Measurements from ENCODE around the gene RAB11FIP3. TPM values are rescaled to one million over a fixed set of nuclear protein-coding genes. Genes with fewer than 3 reads are reported as not detected.

RAB11FIP3 gene
- total RNA-seq, 1 experiment from 2014 or later, result 12.8 TPM

DNA sequence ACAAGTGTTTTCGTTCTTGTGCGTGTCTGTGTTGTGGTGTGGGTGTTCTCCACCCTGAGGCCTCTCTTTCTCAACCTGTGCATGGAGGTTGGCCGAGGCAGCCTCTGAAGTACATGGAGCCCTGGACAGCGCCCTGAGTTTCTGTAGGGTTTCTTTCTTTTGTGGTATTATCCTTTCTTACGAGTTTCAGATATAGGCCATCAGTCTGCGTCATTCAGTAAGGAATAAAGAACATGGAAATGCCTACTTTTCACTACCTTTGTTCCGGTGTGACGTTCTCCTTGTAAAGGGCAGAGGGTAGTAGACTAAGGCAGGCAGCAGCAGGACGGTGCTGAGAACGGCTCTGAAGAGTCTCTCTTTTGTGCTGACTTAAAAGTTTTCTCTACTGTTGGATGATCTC is 18.6 kb downstream of the RAB11FIP3 start:
- RAD21 ChIA-PET (ENCODE audit: low non-redundant PET in 1 of 2, low total read pairs in 2 of 2, uncharacterized antibody in 2 of 2, unreplicated experiment in 2 of 2), result no interaction called here

DNA sequence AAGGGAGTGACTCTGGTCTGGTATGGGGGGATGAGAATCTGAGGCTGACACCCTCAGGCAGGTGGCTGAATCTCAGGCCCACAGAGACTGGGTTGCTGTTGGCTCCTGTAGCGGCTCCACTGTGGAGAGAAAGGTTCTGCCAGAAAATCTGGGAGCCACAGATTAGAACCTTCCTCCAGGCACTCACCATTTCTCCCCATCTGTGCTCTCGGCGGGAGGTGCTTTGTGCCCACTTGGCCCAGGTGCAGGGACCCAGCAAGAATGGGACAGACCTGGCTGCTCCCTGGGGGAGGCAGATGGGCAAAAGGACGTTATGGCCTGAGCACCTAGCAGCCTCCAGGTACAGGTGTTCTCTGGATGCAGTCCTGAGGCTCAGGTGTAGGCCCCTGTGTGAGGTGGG is 20.1 kb downstream of the RAB11FIP3 start:
- Histone ChIP-seq H3K4me3 (replicated peaks in 1 of 2; ENCODE audit: low read depth in 1 of 2, low read length in 2 of 2) (no peak overlapping the region), H3K4me2 (ENCODE audit: low read length) (no peak overlapping the region), H3K9ac (ENCODE audit: low read length) (no peak overlapping the region), H3K9me3 (ENCODE audit: control insufficient read depth in 1 of 2, insufficient read depth in 1 of 2, low read depth in 1 of 2, low read length in 2 of 2) (no peaks in the 10 kb centered on the region), H2AFZ (ENCODE audit: low read depth, low read length, poor library complexity, severe bottlenecking) (no peak overlapping the region), H3K27me3 (ENCODE audit: insufficient read depth, low read length) (no peaks in the 10 kb centered on the region), H3K27ac (ENCODE audit: low read depth, low read length) (no peak overlapping the region), H3K36me3 (ENCODE audit: control insufficient read depth in 1 of 2, insufficient read depth in 2 of 2, low read length in 2 of 2) (no peaks in the 10 kb centered on the region), H3K9me2 (ENCODE audit: insufficient read depth) (no peaks in the 10 kb centered on the region), H3K4me1 (ENCODE audit: control insufficient read depth in 1 of 2, insufficient read depth in 2 of 2, low read length in 2 of 2) (no peaks in the 10 kb centered on the region), H4K20me1 (ENCODE audit: insufficient read depth) (no peaks in the 10 kb centered on the region), H3K79me2 (ENCODE audit: insufficient read depth, low read length) (no peaks in the 10 kb centered on the region; the same call in 1 of the 2 replicates)
- CTCF ChIA-PET, result no interaction called here
- BruUV-seq (replicated peaks), result no TSS peak
- POLR2A ChIA-PET, result no interaction called here
- intact Hi-C loops (cut with micrococcal nuclease), result no loop called here
- ATAC-seq (no peak), DNase-seq (ENCODE audit: low read depth, low spot score) (no peak)
- RAD21 ChIA-PET (ENCODE audit: low non-redundant PET in 1 of 2, low total read pairs in 2 of 2, uncharacterized antibody in 2 of 2, unreplicated experiment in 2 of 2), result no interaction called here
- no peak for TF ChIP-seq SP1 (IDR thresholded peaks at IDR 0.05; ENCODE audit: low read depth)
- TF ChIP-seq POLR2AphosphoS5 (IDR thresholded peaks at IDR 0.05; ENCODE audit: low read depth, low read length), result no peak
- TF ChIP-seq, protein P1, sequence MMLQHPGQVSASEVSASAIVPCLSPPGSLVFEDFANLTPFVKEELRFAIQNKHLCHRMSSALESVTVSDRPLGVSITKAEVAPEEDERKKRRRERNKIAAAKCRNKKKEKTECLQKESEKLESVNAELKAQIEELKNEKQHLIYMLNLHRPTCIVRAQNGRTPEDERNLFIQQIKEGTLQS (IDR thresholded peaks at IDR 0.05), result no peak
- TF ChIP-seq ELF1 (IDR thresholded peaks at IDR 0.05; ENCODE audit: borderline replicate concordance, low read depth), result no peak
- no peak for TF ChIP-seq SIN3A (IDR thresholded peaks at IDR 0.05; ENCODE audit: low read depth)
- no peak for TF ChIP-seq RAD21 (IDR thresholded peaks at IDR 0.05; ENCODE audit: low read depth)
- TF ChIP-seq EGR1 (IDR thresholded peaks at IDR 0.05; ENCODE audit: low read depth), result no peak
- no peak for TF ChIP-seq POLR2A (IDR thresholded peaks at IDR 0.05; ENCODE audit: borderline replicate concordance, extremely low read depth, insufficient read depth, insufficient read length)
- TF ChIP-seq EZH2 (IDR thresholded peaks at IDR 0.05), result no peak
- TF ChIP-seq TCF7L2 (IDR thresholded peaks at IDR 0.05; ENCODE audit: borderline replicate concordance, extremely low read depth, insufficient read depth, insufficient read length), result no peak
- no peak for TF ChIP-seq FOSL1 (IDR thresholded peaks at IDR 0.05; ENCODE audit: low read depth)
- no peak for TF ChIP-seq CEBPB (IDR thresholded peaks at IDR 0.05; ENCODE audit: low read depth)
- no peak for TF ChIP-seq YY1 (IDR thresholded peaks at IDR 0.05; ENCODE audit: extremely low read depth, insufficient replicate concordance, low read depth, low read length)

More for the DNA sequence above, 18.6 kb downstream of the RAB11FIP3 start:
- POLR2A ChIA-PET, result no interaction called here
- no peak for TF ChIP-seq SIN3A (IDR thresholded peaks at IDR 0.05; ENCODE audit: low read depth)
- Histone ChIP-seq H2AFZ (ENCODE audit: low read depth, low read length, poor library complexity, severe bottlenecking) (no peak overlapping the region), H3K9me2 (ENCODE audit: insufficient read depth) (no peaks in the 10 kb centered on the region), H3K27ac (ENCODE audit: low read depth, low read length) (no peak overlapping the region), H3K79me2 (ENCODE audit: insufficient read depth, low read length) (no peaks in the 10 kb centered on the region; the same call in 1 of the 2 replicates), H3K9ac (ENCODE audit: low read length) (no peak overlapping the region), H3K4me3 (replicated peaks in 1 of 2; ENCODE audit: low read depth in 1 of 2, low read length in 2 of 2) (no peak overlapping the region), H3K36me3 (ENCODE audit: control insufficient read depth in 1 of 2, insufficient read depth in 2 of 2, low read length in 2 of 2) (no peaks in the 10 kb centered on the region), H3K4me1 (ENCODE audit: control insufficient read depth in 1 of 2, insufficient read depth in 2 of 2, low read length in 2 of 2) (no peaks in the 10 kb centered on the region), H4K20me1 (ENCODE audit: insufficient read depth) (no peaks in the 10 kb centered on the region), H3K9me3 (ENCODE audit: control insufficient read depth in 1 of 2, insufficient read depth in 1 of 2, low read depth in 1 of 2, low read length in 2 of 2) (no peaks in the 10 kb centered on the region), H3K4me2 (ENCODE audit: low read length) (no peak overlapping the region), H3K27me3 (ENCODE audit: insufficient read depth, low read length) (no peaks in the 10 kb centered on the region)
- intact Hi-C loops (cut with micrococcal nuclease), result no loop called here
- no TSS peak for BruUV-seq (replicated peaks)
- CTCF ChIA-PET, result no interaction called here
- ATAC-seq (no peak), DNase-seq (ENCODE audit: low read depth, low spot score) (no peak)
